NOMO-1 treated with dmso at 0.1 percent for 144 hours (cell line): ENCODE results near the gene PGS1.

ENCODE experiments used
- DNase-seq: peaks from one replicate; lab custom pipeline; 2025; ENCODE audit not compliant: unreplicated experiment; lab: John Stamatoyannopoulos, UW

PGS1 gene

DNA sequence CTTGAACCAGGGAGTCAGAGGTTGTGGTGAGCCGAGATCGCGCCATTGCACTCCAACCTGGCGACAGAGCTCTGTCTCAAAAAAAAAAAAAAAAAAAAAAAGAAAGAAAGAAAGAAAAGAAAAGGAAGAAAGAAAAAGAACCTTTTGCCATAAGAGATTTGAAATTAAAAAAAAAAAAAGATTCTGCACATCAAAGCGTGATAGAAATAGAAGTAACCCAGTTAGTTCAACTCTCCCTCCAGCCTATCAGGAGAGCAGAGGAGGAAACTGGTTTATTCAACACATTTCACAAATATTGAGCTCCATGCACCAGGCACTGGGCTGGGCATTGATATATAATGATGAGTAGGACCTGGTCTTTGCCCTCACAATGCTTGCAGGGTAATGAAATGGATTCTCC, 16.2 kb upstream of the PGS1 start:
- no peak for DNase-seq

DNA sequence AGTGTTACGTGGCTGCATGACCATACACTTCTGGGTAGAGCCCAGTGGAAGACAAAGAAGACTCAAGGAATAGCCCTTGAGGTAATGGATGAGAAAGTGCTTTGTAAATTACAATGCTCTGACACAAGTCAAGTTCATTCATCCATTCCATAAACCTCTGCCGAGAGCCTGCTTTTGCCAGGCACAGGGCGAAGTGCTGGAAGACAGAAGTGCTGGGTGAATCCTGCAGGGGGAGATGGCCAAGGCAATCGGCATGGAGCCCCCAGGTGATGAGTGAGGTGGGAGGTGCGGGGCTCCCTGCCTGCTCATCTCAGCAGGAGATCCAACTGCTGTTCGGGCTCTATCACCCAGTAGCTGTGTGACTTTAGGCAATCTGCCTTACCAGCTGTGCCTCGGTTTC, 15.8 kb upstream of the PGS1 start:
- DNase-seq: no peak

DNA sequence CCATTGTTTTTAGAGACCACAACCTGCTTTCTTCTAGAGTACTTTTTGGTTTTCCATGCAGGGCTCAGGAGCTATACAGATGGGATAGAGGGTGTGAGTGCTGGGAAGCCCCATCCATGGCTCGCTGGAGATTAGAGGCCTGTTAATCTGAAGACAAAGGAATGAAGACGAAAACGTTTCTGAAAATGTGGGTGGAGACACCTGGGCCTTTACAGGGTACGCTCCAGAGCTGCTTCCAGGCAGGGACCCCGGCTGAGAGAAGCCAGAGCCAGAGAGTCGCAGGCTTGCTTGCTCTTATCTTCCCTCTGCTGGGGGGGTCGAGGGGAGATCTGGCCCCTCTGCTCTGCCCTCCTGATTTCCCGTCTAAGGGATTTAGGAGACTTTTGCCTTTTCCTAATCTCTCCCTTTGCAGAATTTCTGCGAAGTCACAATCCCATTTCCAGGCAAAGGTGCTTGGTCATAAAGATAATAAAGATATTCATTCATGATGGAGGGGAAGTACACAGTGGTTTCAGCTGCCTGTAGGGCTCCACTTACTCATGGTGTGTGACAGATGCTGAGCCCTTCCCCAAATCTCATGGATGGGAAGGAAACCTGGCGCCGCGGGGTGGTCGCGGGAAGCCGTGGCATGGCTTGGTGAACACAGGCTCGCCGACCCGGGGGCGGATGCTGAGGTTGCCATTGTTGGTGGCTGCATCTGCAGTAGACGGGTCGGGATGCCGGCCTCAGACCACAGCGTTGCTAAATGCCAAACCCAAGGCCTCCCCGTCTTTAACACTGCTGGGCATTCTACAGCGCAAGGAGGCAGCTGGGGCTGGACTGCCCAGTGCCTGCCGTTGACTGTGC, 13.8 kb upstream of the PGS1 start:
- DNase-seq: no peak

DNA sequence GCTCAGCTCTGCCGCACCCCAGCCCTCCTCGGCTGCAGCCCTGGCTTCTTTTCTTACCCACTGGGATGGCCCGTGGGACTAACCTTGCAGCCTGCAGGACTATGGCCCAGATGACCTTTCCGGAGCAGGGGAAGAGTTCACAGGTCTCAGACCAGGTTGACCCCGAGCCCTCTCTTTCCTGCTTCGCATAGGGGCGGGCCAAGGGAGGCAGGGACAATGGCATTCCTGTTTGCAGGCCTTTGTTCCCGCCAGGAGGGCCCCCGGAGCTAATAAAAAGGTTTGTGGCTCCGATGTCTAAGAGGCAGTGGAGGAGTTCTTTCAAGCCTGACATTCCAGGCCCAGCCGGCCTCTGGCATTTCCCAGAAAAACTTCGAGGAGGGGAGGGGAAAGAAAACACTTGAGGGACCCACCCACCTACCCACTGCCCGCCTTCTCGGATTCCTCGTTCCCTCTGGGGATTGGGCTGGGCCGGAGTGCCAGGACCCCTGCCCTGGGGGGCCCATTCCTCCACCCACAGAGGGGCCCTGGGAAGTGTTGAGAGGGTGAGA, 12.8 kb upstream of the PGS1 start:
- no peak for DNase-seq

DNA sequence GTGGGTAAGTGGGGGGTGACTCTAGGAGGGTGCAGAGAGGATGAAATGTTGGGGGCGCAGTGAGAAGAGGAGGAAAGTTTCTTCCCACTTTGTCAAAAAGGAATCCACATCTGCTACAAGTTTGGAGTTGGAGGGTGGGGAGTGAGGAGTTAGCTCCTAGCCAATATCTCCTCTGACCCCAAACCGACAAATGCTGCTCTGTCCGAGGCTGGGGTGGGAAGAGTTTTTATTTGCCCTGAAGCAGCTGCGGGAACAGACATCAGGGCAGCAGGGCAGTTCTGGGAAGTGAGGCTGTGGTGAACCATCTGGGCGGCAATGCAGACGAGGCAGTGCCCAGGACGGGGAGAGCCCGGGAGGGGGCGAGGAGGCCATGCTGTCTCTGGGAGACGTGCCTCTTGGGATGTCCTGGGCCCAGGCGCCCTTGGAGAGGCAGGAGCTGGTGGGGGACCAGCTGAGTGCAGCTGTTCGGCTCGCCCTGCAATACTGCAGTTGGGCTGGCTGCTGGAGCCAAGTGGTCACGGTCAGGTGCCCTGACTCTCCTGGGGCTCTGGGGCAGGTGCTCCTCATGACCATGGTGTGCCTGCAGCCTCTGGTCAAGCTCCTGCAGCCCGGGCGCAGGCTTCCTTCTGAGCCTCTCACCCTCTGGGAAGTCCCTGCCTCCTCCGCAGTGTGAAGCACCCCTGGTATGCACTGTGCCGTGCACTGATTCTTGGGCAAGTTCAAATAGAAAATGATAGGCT, 12.2 kb upstream of the PGS1 start:
- no peak for DNase-seq

DNA sequence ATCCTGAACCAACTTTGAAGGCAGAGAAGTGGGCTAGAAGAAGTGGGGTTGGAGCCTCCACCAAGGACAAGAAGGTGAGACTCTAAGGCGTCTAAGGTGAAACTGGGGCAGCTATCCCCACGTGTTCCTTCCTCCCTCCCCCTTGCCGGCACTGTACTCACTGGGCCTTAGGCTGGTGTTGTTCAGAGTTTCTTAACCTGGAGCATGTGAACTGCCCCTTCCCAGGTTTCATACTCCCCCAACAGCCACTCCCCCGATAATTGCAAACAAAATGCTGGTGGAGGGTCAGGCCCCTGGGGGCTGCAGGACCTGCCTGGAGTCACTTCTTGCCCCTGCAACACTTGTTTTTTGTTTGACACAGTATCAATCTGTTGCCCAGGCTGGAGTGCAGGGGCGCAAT, 11.3 kb upstream of the PGS1 start:
- no peak for DNase-seq

DNA sequence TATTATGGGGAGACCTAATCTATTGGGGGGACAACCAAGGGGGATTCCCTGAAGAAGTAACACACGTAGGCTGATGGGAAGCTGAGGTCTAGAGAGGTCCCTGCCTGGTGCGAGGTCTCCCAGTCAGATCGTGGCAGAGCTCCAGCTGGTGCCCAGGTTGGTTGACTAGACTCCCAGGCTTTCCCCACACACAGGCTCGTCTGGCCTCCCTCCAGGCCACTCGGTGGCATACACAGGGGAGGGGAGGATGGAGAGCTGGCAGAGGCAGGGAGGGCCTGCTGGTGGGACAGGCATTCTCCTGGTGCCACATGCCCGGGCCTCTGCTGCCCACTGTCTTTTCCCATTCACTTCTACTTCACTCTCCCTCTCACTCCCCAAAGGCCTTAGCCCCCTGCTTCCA, 10.1 kb upstream of the PGS1 start:
- DNase-seq: no peak

DNA sequence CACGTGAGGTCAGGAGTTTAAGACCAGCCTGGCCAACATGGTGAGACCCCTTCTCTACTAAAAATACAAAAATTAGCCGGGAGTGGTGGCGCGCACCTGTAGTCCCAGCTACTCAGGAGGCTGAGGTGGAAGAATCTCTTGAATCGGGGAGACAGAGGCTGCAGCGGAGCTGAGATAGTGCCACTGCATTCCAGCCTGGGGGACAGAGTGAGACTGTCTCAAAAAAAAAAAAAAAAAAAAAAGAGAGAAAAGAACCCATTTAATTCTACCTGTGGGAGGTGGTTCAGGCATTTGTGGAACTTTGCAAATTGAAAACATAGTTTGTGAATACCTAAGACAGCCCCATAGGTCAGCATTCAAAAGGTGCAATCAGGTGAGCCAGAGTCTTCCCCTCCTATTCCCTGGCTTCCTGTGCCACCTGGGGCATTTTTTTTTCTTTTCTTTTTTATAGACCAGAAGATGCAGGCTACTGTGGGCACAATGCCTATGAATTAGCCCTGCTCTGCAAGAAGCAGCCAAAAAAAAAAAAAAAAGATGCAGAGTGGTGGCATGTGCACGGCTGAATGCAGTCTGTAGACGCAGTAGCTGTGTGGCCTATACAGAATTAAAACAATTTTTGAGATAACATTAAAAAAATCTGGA, 9.5 kb upstream of the PGS1 start:
- no peak for DNase-seq

DNA sequence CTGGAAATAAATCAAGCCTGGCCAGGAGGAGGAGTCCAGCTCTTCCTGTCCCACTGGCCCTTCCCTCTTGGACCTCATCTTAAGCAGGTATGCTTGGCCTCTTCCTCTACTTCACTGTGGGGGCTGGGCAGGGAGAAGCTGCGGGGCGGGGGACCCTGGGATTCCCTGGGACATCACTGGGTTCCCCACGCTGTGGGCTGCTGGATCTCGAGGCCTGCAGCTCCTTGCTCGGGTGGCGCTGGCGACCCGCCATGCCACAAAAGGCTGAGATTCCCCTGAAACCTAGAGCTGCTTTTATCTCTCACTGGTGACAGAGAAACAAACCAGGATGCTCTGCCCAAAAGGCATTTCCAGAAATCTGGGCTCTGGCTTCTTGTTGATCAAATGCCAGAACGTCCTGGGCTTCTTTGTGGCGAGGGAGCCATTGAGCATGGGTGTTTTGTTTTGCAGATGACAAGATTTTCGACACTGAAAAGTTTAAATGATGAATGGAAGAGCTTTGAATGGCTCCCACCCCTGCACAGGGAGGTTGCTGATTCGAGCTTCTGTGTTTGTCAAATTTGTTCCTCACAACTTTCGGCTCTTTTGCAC, 8.6 kb upstream of the PGS1 start:
- no peak for DNase-seq

DNA sequence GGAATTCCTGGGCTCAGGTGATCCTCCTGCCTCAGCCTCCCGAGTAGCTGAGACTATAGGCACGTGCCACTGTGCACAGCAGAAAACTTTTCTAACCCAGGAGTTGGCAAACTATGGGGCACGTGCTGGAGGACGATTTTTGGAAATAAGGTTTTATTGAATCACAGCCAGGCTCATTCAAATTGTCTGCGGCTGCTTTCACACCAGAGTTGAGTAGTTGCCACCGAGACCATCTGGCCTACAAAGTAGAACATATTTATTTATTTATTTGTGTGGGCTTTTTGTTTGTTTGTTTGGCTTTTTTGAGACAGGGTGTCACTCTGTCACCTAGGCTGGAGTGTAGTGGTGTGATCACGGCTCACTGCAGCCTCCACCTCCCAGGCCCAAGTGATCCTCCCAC, 7.4 kb upstream of the PGS1 start:
- DNase-seq: no peak

DNA sequence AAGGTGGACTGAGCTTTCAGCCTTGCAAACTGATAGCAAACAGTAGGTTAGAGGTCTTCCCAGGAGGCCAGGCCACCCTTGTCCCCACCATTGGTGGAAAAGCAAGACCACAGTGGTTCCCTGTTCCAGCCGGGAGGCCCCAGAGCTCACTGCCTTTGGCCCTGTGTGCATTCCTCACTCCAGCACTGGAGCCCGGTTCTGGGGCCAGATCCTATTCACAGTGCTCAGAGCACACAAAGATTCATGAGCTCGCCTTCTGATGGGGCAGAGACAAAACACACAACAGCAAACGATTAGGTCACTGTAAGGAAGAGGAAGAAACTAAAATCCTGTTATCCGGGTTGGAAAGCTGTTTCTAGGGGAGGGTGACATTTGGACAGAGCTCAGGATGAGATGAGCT, 5.6 kb upstream of the PGS1 start:
- no peak for DNase-seq

DNA sequence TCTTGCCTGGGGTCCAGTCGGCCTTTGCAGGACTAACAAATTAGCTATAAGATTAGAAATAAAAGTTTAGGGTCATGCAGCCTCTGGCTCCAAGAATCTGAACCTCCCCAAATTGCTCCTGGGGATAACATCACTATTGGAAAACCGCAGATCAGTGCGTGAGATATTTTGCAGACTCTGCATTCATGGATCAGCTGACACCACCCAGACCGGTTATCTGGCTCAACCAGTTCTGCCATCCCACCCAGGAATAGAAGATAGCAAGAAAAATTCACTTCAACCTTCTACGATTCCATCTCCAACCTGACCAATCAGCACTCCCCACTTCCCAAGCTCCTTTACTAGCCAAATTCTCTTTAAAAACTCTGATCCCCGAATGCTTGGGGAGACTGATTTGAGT, 4.3 kb upstream of the PGS1 start:
- no peak for DNase-seq

DNA sequence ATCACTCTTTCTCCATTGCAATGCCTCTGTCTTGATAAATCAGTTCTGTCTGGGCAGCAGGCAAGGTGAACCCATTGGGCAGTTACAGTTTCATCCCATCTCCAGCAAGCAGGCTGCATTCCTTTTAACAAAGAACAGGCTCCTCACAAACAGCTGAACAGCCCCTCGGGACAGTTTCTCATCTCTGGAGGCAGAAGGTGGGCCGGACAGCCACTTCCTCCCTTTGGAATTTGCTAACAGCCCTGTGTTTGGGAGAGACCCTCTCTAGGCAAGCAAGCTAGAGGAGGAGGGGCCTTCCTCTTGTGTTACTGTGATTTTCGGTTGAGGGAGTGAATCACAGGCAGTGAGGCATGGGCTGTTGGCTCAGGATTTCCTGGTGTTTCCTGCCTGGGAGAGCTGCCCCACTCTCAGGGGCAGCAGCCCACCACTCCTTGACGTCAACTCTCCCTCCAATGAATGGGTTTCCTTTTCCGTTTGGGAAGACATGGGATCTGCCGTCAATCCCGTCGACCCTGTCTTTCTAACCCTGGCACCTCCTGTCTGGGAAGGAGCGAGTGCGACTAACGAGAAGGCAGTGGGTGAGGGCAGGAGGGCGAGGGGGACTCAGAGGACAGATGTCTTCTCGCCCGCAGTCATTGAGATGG, 3.7 kb upstream of the PGS1 start:
- no peak for DNase-seq

DNA sequence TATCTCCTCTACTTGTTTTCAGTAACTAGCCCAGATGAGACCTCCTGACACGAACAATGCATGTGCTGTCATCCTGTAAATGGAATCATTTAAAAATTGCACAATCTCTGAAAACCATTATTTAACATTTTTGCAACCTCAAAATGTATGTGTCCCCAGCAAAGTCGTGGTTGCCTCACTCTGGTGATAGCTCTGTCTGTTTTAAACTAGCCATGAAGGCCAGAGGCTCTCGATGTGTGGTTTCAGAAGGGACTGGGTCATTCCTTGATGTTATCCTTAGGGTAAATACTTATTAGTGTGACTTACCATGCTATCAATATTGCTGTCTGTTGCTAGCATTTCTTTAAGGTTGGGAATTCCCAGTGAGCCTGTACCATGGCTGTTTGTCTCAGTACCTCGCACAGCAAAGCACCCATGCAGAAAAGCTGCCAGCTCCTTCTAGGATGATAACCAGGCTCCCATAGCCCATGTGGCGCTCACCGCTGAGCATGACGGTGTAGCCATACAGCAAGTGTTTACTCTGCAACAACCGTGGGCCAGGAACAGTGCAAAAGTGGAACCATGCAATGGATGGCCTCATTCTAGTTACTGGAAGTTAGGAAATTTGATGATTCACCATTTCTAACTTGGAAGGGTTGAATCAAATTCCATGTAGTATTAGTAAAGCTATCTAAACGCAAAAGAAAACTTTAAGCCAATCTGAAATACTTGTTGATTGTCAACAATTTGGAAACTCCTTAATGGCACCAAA, 2.9 kb upstream of the PGS1 start:
- peak; percentile 41 for DNase-seq

DNA sequence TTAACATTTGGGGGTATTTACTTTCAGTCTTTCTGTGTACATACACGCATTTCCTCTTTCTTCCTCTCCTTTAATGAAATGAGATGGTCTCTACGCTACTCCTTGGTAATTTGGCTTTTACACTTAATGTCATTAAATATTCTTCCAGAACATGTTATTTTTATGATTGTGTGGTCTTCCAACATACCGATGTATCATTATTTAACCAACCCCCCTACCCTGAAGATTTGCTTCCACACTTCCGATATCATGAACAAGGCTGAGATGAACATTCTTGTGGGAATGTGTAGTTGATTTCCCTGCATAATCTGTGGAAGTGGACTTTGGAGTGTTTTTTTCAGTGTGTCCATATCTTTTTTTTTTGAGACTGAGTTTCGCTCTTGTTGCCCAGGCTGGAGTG, 2.3 kb upstream of the PGS1 start:
- no peak for DNase-seq

DNA sequence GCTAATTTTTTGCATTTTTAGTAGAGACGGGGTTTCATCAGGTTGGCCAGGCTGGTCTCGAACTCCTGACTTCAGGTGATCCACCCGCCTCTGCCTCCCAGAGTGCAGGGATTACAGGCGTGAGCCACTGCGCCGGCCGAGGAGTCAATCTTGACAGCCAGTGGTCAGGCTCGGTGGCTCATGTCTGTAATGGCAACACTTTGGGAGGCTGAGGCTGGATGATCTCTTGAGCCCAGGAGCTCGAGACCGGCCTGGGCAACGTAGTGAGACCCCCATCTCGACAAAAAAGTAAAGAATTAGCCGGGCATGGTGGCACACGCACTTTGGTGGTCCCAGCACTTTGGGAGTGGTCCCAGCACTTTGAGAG, 608 bp upstream of the PGS1 start:
- no peak for DNase-seq

DNA sequence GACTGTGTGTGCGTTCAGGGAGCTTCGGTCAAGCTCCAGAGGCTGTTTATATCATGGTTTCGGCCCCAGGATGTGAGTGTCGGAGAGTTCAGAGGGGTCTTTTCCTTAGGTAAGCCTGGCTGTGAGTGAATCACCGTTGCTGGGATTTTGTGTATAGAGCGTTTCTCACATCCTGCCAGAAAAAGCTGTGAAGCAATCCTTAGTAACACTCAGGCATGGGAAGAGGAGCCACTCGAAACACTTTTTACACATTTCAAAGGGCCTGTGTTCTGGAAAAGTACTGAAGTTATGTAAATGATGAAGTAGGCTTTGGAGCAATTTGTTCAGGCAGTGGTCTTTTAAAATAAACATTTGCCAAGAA, 662 bp downstream of the PGS1 start:
- no peak for DNase-seq

DNA sequence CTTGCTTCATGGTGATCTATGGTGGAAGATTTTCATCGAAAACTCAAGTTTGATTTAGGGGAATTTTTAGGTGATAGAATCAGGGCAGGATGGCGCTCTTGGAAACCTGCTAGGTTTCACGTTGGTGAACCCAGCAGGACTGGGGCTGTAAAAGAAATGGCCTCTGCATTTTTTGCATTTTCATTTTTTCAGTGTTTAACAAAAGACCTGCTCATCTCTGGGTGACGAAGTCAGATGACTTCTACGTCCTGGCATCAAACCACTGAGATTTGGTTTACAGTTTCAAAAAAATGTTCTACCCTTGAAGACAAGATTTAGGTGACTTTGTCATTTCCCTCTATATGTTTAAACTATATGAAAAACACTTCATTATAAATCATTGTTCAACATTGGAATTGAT, 1.9 kb downstream of the PGS1 start:
- no peak for DNase-seq

DNA sequence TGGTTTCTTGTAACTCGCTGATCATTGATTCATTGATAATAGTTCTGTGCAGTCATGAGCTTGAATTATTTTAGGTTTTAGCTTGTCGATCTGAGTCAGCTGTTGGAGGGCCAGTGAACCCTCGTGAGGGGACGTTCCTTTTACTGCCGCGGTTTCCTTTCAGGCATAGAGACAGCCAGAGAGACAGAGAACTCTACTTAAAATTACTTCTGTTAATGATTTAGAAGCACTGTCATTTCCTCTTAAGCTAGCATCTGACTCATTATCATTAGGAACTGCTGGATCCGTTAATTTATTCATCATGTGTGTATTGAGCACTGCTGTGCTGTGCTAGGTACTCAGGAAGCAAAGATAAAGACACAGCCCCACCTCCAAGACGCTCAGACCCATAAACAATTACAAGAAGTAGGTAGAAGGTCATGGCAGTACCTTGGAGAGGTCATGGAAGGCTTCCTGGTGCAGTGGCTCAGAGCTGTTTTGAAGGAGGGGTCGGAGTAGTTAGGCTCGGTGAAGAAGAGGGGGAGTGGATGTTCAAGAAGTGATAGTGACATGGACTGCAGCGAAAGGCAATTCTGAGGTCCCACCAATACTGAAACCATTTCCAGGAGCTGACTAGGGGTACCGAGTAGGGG, 3.3 kb downstream of the PGS1 start:
- DNase-seq: peak; percentile 55
